GM12865 (cell line): ENCODE measurements around the gene SCRN1.

ENCODE experiments used
- DNase-seq: peaks from one replicate; pipeline ENCODE4 v3.0.0; 2010; ENCODE audit warnings: low read depth
- H3K4me3 ChIP-seq: 2 replicates; pipeline ENCODE4 v1.5.1; 2011; ENCODE audit warnings: mild to moderate bottlenecking, low read depth, low read length, control low read depth
- CTCF ChIP-seq: IDR thresholded peaks from 2 replicates; pipeline ENCODE4 v1.5.1; 2011; ENCODE audit warnings: low read length, control low read depth, low read depth, inconsistent platforms; ENCODE audit not compliant: insufficient read depth; ENCODE audit errors: missing control alignments

The SCRN1 gene

GRCh38 chr7:29921404-29922010 lies 68.1 kb downstream of the SCRN1 start:
- peak; percentile 74 for DNase-seq
- no peak overlapping the region for H3K4me3 ChIP-seq
- TF ChIP-seq CTCF, result peak; percentile 89

DNA sequence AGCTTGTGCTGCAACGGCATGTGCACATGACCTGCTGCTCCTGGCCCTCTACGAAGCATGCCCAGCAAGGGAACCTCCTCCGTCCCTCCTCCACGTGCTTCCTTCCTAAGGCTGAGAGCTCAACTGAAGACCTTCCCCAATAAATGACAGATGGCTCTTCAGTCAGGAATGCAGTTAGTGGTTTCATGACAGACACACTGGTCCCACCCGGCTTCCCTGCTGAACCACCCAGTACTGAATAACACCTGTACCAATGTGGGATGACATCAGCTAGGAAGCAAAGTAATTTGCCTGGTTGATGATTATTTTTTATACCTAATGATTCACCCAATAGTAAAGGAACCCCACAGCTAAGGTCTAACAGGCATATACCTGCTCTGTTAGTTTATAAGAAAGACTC lies 69.1 kb downstream of the SCRN1 start:
- no peak for TF ChIP-seq CTCF
- DNase-seq, result no peak
- H3K4me3 ChIP-seq, result no peak overlapping the region

- DNase-seq, result no peak
- no peak for TF ChIP-seq CTCF
- no peak overlapping the region for H3K4me3 ChIP-seq
Observed at GRCh38 chr7:29919790-29920189, 69.8 kb downstream of the SCRN1 start.

GRCh38 chr7:29918850-29919249 lies 70.8 kb downstream of the SCRN1 start:
- TF ChIP-seq CTCF, result no peak
- DNase-seq, result no peak
- H3K4me3 ChIP-seq, result no peak overlapping the region

DNA sequence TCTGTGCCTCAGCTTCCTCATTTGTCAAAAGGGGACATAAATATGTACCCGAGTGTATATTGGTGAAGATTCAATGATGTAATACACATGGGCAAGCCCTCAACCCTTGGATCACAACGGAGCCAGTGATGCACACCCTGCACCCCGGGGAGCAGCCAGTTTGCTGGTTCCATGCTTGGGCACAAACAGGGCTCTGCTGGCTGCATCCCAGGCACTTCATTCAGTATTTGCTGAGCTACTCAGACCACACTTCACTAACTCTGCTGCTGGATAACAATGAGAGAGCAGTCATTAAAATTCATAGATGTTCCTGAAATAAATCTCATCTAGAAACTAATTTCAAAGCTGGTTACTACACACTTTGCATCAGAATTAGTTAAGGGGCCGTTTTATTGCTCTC lies 72.0 kb downstream of the SCRN1 start:
- H3K4me3 ChIP-seq, result no peak overlapping the region
- DNase-seq, result no peak
- no peak for TF ChIP-seq CTCF

DNA sequence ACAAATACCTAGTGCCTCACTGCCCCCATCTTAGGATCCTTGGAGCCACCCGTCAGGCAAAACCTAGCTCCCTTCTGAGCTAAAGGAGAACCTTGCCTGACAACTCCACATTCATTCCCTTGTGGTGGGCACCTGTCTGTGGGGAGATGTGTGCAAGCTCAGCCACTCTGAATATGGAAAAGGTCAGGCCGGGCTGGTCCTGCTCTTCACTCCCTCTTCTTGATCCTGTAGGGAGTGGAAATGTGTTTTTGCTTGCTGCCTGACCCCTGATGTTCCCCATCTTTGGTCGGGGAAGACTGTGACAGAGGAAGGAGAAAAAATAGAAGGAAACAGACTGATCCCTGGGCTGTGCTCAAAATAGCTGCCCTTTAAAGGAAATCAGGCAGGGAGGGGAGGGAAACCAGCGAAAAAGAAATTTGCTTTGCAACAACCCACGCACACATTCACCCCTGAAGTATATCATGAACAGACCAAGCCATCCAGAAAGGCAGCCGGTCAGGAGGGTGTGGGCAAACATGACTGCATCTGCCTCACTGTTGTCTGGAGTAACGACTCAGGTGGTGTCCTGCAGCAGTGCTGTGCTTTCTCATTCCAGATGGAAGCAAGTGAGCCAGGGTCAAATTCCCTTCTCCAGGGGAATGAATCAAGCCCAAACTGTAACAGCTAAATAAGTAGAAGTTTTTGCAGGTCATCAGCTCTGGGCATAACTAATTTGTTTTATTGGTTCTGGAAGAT lies 74.0 kb downstream of the SCRN1 start:
- no peak for DNase-seq
- no peak overlapping the region for H3K4me3 ChIP-seq
- TF ChIP-seq CTCF, result no peak

GRCh38 chr7:29914180-29914579 lies 75.4 kb downstream of the SCRN1 start:
- TF ChIP-seq CTCF, result no peak
- no peak for DNase-seq
- no peak overlapping the region for H3K4me3 ChIP-seq
